MM.1S (cell line): ENCODE results near the gene TNFRSF9.
"Not testable (repeated sequence)": the region's sequence is repeated elsewhere in the genome, so short reads cannot be mapped to it uniquely, and the experiment has no call there.

Source experiments
- DNase-seq: peaks from one replicate; pipeline ENCODE4 v3.0.0-alpha.2; 2015
- H2AFZ ChIP-seq: fragments of 300-600 bp; sonication (generic); 2 replicates; pipeline ENCODE4 v1.6.0; 2016; ENCODE audit warnings: antibody characterized with exemption, low read length
- H3F3A ChIP-seq: fragments of 300-600 bp; sonication (generic); 2 replicates; pipeline ENCODE4 v1.6.1; 2016; ENCODE audit warnings: mild to moderate bottlenecking, antibody characterized with exemption, low read length, moderate library complexity, mixed read lengths; ENCODE audit not compliant: insufficient read depth
- H3K27ac ChIP-seq: fragments of 300-600 bp; sonication (generic); 2 replicates; pipeline ENCODE4 v1.5.1; 2016; ENCODE audit warnings: mild to moderate bottlenecking, low read length
- H3K27me3 ChIP-seq: fragments of 300-600 bp; sonication (generic); replicated peaks from 2 replicates; pipeline ENCODE4 v1.6.0; 2016; ENCODE audit warnings: low read length; ENCODE audit not compliant: insufficient read depth
- H3K36me3 ChIP-seq: fragments of 300-600 bp; sonication (generic); replicated peaks from 2 replicates; pipeline ENCODE4 v1.6.1; 2016; ENCODE audit warnings: mild to moderate bottlenecking, low read length, mixed read lengths; ENCODE audit not compliant: insufficient read depth
- H3K4me1 ChIP-seq: fragments of 300-600 bp; sonication (generic); 2 replicates; pipeline ENCODE4 v1.6.1; 2016; ENCODE audit warnings: low read length, mixed read lengths
- H3K4me2 ChIP-seq: fragments of 300-600 bp; sonication (generic); 2 replicates; pipeline ENCODE4 v1.6.0; 2016; ENCODE audit warnings: low read depth, low read length
- H3K4me3 ChIP-seq: fragments of 300-600 bp; sonication (generic); 2 replicates; pipeline ENCODE4 v1.5.1; 2016; ENCODE audit warnings: low read length, mixed read lengths
- H3K79me2 ChIP-seq: fragments of 300-600 bp; sonication (generic); 2 replicates; pipeline ENCODE4 v1.6.1; 2016; ENCODE audit warnings: mixed run types, low read length, mixed read lengths
- H3K9ac ChIP-seq: fragments of 300-600 bp; sonication (generic); 2 replicates; pipeline ENCODE4 v1.6.1; 2016; ENCODE audit warnings: low read length, mixed read lengths
- H3K9me2 ChIP-seq: fragments of 300-600 bp; sonication (generic); replicated peaks from 2 replicates; pipeline ENCODE4 v1.6.1; 2016; ENCODE audit warnings: mild to moderate bottlenecking, low read length, mixed read lengths; ENCODE audit not compliant: insufficient read depth
- H3K9me3 ChIP-seq: fragments of 300-600 bp; sonication (generic); replicated peaks from 2 replicates; pipeline ENCODE4 v1.6.1; 2016; ENCODE audit warnings: mild to moderate bottlenecking, low read length, mixed read lengths; ENCODE audit not compliant: insufficient read depth
- H4K20me1 ChIP-seq: fragments of 300-600 bp; sonication (generic); 2 replicates; pipeline ENCODE4 v1.6.1; 2016; ENCODE audit warnings: mild to moderate bottlenecking, low read length, moderate library complexity, mixed read lengths; ENCODE audit not compliant: insufficient read depth
- CTCF ChIP-seq: fragments of 300-600 bp; sonication (generic); IDR thresholded peaks from 2 replicates; pipeline ENCODE4 v1.5.1; 2016; ENCODE audit warnings: antibody characterized with exemption, low read length, mixed read lengths
- EZH2 ChIP-seq: fragments of 300-600 bp; sonication (generic); optimal IDR thresholded peaks from 2 replicates; pipeline ENCODE3; 2017; ENCODE audit warnings: low read depth, mild to moderate bottlenecking, antibody characterized with exemption, low read length, mixed read lengths
- EZH2phosphoT487 ChIP-seq: fragments of 300-600 bp; sonication (generic); IDR thresholded peaks from 2 replicates; pipeline ENCODE4 v1.6.1; 2018; ENCODE audit warnings: antibody characterized with exemption, low read length

The TNFRSF9 gene

GRCh38 chr1:7964476-7964875 is 23.8 kb upstream of the TNFRSF9 start:
- H3K9me2 ChIP-seq = no peaks in the 10 kb centered on the region
- no peak overlapping the region for H2AFZ ChIP-seq
- H3K4me2 ChIP-seq = no peak overlapping the region
- no peaks in the 10 kb centered on the region for H3K27me3 ChIP-seq
- TF ChIP-seq CTCF = no peak
- no peak for TF ChIP-seq EZH2
- no peak for TF ChIP-seq EZH2phosphoT487
- no peak for DNase-seq
- H3K36me3 ChIP-seq = peaks cover 12% of the 10 kb centered on the region; the same call in 1 of the 2 replicates
- peaks cover 9% of the 10 kb centered on the region; the same call in 1 of the 2 replicates for H3K4me1 ChIP-seq
- H3K79me2 ChIP-seq = peaks cover 51% of the 10 kb centered on the region
- H3K27ac ChIP-seq = no peak overlapping the region
- H3K4me3 ChIP-seq = no peak overlapping the region
- no peaks in the 10 kb centered on the region for H4K20me1 ChIP-seq
- H3K9me3 ChIP-seq = no peaks in the 10 kb centered on the region
- H3K9ac ChIP-seq = no peak overlapping the region
- H3F3A ChIP-seq = no peaks in the 10 kb centered on the region

- H3K9ac ChIP-seq, H3K27ac ChIP-seq, H3F3A ChIP-seq, H4K20me1 ChIP-seq, H3K27me3 ChIP-seq, H3K4me3 ChIP-seq, H3K9me2 ChIP-seq, DNase-seq, H2AFZ ChIP-seq, H3K9me3 ChIP-seq, H3K4me1 ChIP-seq, H3K4me2 ChIP-seq: not testable (repeated sequence)
- H3K79me2 ChIP-seq = peaks cover 51% of the 10 kb centered on the region
- peaks cover 12% of the 10 kb centered on the region; the same call in 1 of the 2 replicates for H3K36me3 ChIP-seq
Observed at GRCh38 chr1:7963841-7964240, 23.2 kb upstream of the TNFRSF9 start.

DNA sequence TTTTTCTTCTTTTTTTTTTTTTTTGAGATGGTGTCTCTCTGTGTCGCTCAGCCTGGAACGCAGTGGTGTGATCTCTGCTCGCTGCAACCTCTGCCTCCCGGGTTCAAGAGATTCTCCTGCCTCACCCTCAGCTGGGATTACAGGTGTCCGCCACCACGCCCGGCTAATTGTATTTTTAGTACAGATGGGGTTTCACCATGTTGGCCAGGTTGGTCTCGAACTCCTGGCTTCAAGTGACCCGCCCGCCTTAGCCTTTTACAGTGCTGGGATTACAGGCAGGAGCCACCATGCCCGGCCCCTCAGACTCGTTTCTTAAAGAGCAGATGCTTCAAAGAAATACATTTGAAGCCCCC is 22.7 kb upstream of the TNFRSF9 start:
- not testable (repeated sequence) for H3K27me3 ChIP-seq, H3K27ac ChIP-seq, H3K4me3 ChIP-seq, H3K4me2 ChIP-seq, H4K20me1 ChIP-seq, H2AFZ ChIP-seq, H3K9ac ChIP-seq, H3K4me1 ChIP-seq, H3F3A ChIP-seq, H3K9me3 ChIP-seq, DNase-seq, H3K9me2 ChIP-seq
- Histone ChIP-seq H3K79me2 (peaks cover 51% of the 10 kb centered on the region), H3K36me3 (peaks cover 12% of the 10 kb centered on the region; the same call in 1 of the 2 replicates)

- H3F3A ChIP-seq = no peaks in the 10 kb centered on the region
- H3K4me2 ChIP-seq = peak overlapping the region; percentile 70
- H3K4me1 ChIP-seq = peaks cover 9% of the 10 kb centered on the region; the same call in 1 of the 2 replicates
- no peak overlapping the region for H3K27ac ChIP-seq
- H3K79me2 ChIP-seq = peaks cover 51% of the 10 kb centered on the region
- no peaks in the 10 kb centered on the region for H3K9me2 ChIP-seq
- H3K4me3 ChIP-seq = peak overlapping the region; percentile 63; the same call in 1 of the 2 replicates
- no peaks in the 10 kb centered on the region for H3K27me3 ChIP-seq
- DNase-seq = no peak
- H2AFZ ChIP-seq = no peak overlapping the region
- peaks cover 12% of the 10 kb centered on the region; the same call in 1 of the 2 replicates for H3K36me3 ChIP-seq
- no peaks in the 10 kb centered on the region for H3K9me3 ChIP-seq
- no peak for TF ChIP-seq EZH2phosphoT487
- no peak for TF ChIP-seq CTCF
- TF ChIP-seq EZH2 = no peak
- H3K9ac ChIP-seq = peak overlapping the region; percentile 63; the same call in 1 of the 2 replicates
- no peaks in the 10 kb centered on the region for H4K20me1 ChIP-seq
Observed at GRCh38 chr1:7962636-7963377, 22.2 kb upstream of the TNFRSF9 start.
